Glutamatergic neuron (in vitro differentiated cells): Measurements from ENCODE around the gene GCLC. TPM values are rescaled to one million over a fixed set of nuclear protein-coding genes. Genes with fewer than 3 reads are reported as not detected.
"Not testable (repeated sequence)": the region's sequence is repeated elsewhere in the genome, so short reads cannot be mapped to it uniquely, and the experiment has no call there.

ENCODE experiments used
- DNase-seq: peaks from one replicate; pipeline ENCODE4 v3.0.0; 2022
- H3K27ac Mint-ChIP-seq: one replicate; pipeline ENCODE4 v1.8.0; 2020; ENCODE audit warnings: mild to moderate bottlenecking, mixed read lengths, inconsistent platforms; ENCODE audit not compliant: unreplicated experiment
- H3K27me3 Mint-ChIP-seq: one replicate; pipeline ENCODE4 v1.8.0; 2020; ENCODE audit warnings: mild to moderate bottlenecking, moderate library complexity, mixed read lengths, inconsistent platforms; ENCODE audit not compliant: unreplicated experiment
- H3K36me3 Mint-ChIP-seq: one replicate; pipeline ENCODE4 v1.8.0; 2020; ENCODE audit warnings: mild to moderate bottlenecking, mixed read lengths, inconsistent platforms; ENCODE audit not compliant: unreplicated experiment
- H3K4me1 Mint-ChIP-seq: one replicate; pipeline ENCODE4 v1.8.0; 2020; ENCODE audit warnings: mild to moderate bottlenecking, low read depth, mixed read lengths, inconsistent platforms; ENCODE audit not compliant: unreplicated experiment
- H3K4me3 Mint-ChIP-seq: one replicate; pipeline ENCODE4 v1.8.0; 2020; ENCODE audit warnings: mild to moderate bottlenecking, mixed read lengths, inconsistent platforms; ENCODE audit not compliant: unreplicated experiment
- H3K9me3 Mint-ChIP-seq: one replicate; pipeline ENCODE4 v1.8.0; 2020; ENCODE audit warnings: mild to moderate bottlenecking, moderate library complexity, mixed read lengths, inconsistent platforms; ENCODE audit not compliant: unreplicated experiment
- total RNA-seq: library from RNA; stranded (reverse); fragmentation: NEBNext Ultra II Directional; extraction: Animal tissue kit (Norgen Biotek cat#: 25700); gene quantifications from one replicate; pipeline ENCODE4 v1.2.1, GENCODE V29; 2021; ENCODE audit not compliant: unreplicated experiment
- TF ChIP-seq, protein P1 (sequence below): fragments of 200-600 bp; sonication (generic); IDR thresholded peaks from one replicate; pipeline ENCODE4 v1.5.0; 2021; ENCODE audit not compliant: partially characterized antibody, unreplicated experiment

The GCLC gene
- total RNA-seq, 1 donor from 2014 or later: 29.1 TPM

DNA sequence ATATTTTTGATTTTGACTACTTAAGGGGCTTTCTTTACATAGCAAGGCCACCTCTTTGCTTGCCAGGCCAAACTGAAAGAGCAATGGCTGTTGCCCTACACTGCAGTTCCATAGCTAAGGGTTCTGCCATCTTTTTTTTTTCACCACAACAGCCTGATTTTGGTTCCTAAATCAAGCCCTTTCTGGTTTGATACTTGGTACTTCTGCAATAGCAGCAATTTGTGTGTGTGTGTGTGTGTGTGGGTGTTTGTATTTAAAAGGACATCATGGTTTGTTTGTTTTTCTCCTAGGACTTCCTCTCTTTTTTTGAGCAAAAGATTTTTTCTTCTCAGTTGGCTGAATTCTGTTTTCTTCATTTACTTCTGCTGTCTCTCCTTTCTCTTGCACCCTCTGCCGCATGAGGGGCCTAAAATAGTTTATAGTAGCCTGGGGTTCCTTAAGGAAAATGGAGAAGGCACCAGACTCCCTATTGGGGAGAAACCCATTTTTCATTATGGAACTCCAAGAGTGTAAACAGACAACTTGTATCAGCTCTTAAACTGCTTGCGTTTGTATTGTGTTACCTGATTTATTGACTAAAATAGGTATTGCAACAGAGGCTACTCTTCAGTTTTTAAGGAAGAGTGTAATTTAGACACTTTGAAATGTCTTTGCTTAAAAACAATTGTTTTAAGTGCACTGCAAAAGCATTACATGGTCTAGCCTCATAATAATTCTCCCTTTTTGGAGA lies 12.2 kb upstream of the GCLC start:
- H3K4me3 Mint-ChIP-seq: no peak overlapping the region
- H3K36me3 Mint-ChIP-seq: peaks cover 7% of the 10 kb centered on the region
- H3K27me3 Mint-ChIP-seq: peaks cover 2% of the 10 kb centered on the region
- no peaks in the 10 kb centered on the region for H3K4me1 Mint-ChIP-seq
- DNase-seq: no peak
- H3K9me3 Mint-ChIP-seq: peaks cover 2% of the 10 kb centered on the region
- H3K27ac Mint-ChIP-seq: no peak overlapping the region
- TF ChIP-seq, protein P1, sequence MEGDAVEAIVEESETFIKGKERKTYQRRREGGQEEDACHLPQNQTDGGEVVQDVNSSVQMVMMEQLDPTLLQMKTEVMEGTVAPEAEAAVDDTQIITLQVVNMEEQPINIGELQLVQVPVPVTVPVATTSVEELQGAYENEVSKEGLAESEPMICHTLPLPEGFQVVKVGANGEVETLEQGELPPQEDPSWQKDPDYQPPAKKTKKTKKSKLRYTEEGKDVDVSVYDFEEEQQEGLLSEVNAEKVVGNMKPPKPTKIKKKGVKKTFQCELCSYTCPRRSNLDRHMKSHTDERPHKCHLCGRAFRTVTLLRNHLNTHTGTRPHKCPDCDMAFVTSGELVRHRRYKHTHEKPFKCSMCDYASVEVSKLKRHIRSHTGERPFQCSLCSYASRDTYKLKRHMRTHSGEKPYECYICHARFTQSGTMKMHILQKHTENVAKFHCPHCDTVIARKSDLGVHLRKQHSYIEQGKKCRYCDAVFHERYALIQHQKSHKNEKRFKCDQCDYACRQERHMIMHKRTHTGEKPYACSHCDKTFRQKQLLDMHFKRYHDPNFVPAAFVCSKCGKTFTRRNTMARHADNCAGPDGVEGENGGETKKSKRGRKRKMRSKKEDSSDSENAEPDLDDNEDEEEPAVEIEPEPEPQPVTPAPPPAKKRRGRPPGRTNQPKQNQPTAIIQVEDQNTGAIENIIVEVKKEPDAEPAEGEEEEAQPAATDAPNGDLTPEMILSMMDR: no peak

DNA sequence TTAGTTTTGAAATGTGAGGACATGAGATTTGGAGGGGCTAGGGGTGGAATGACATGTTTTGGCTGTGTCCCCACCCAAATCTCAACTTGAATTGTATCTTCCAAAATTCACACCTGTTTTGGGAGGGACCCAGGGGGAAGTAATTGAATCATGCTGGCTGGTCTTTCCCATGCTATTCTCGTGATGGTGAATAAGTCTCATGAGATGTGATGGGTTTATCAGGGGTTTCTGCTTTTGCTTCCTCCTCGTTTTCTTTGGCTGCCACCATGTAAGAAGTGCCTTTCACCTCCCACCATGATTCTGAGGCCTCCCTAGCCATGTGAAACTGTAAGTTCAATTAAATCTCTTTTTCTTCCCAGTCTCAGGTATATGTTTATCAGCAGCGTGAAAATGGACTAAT lies 8.7 kb upstream of the GCLC start:
- H3K27me3 Mint-ChIP-seq, H3K9me3 Mint-ChIP-seq, H3K27ac Mint-ChIP-seq, H3K4me1 Mint-ChIP-seq, DNase-seq, H3K4me3 Mint-ChIP-seq, H3K36me3 Mint-ChIP-seq: not testable (repeated sequence)

DNA sequence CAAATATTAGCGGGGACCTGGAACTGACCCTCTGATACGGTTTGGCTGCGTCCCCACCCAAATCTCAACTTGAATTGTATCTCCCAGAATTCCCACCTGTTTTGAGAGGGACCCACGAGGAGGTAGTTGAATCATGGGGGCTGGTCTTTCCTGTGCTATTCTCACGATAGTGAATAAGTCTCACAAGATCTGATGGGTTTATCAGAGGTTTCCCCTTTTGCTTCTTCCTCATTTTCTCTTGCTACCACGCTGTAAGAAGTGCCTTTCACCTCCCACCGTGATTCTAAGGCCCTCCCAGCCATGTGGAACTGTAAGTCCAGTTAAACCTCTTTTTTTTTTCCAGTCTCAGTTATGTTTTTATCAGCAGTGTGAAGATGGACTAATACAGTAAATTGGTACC lies 6.8 kb upstream of the GCLC start:
- not testable (repeated sequence) for H3K4me1 Mint-ChIP-seq, H3K27me3 Mint-ChIP-seq, H3K9me3 Mint-ChIP-seq, DNase-seq, H3K36me3 Mint-ChIP-seq, H3K4me3 Mint-ChIP-seq, H3K27ac Mint-ChIP-seq

DNA sequence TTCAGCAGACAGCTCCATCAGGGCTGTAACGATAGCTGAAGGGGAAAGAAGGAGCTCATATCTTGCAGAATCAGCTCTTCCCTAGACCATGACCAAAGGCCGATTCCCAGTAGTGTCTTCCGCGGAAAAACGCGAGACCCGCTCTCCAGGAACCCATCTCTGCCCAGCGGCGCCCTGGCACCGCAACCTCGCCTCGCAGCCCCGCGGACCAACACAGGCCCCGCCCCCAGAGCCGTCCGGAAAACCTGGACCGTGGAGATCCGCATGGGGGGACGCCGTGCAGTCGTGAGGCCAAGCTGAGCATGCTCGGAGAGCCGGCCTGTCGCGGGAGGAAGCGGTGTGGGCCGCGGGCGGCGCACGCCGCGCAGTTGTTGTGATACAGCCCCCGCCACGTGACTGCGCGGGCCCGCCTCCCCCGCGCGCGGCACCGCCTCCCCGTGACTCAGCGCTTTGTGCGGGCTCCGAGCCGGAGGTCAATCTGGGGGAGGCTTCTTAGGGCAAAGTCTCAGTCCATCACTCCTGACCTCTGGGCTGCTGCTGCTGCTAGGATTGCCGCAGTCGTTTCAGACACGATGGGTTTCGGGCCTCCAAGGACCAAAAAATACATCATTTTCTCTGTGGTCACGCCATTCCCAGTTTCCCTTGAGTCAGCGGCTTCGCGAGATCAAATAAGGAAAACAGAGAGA lies 3.1 kb upstream of the GCLC start:
- Mint-ChIP-seq H3K9me3 (peaks cover 4% of the 10 kb centered on the region), H3K36me3 (peaks cover 9% of the 10 kb centered on the region), H3K27me3 (peaks cover 4% of the 10 kb centered on the region)

DNA sequence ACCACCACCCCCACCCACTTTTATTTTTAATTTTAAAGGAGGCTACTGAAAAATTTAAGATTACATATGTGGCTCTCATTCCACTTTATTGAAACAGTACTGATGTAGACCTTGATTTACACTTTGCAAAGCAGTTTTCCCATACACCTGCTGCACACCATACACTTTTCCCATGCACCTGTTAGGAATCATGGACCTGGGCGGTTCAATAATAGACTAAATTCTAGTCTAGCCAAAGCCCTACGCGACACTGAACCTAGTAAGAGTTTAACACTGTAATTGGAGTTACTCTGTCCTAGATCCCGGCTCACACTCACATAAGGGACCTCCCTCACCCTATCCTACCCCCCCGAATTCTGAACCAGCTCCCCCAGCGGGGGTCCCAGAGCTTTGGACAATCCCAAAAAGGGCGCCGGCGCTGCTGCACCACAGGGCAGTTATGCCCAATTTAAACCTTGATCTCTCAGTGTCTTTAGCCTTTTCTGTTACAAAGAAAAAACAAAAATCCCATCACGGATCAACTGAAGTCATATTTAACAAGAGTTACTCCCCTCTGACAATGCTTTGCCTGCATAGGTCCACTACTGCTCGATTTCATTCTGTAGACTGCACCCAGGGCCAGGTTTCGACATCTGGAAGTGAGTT lies 2.4 kb upstream of the GCLC start:
- peaks cover 4% of the 10 kb centered on the region for H3K27me3 Mint-ChIP-seq
- H3K36me3 Mint-ChIP-seq: peaks cover 9% of the 10 kb centered on the region
- H3K4me3 Mint-ChIP-seq: peak overlapping the region; percentile 92
- peak overlapping the region; percentile 46 for H3K27ac Mint-ChIP-seq
- peaks cover 7% of the 10 kb centered on the region for H3K4me1 Mint-ChIP-seq
- TF ChIP-seq, protein P1: no peak
- DNase-seq: no peak
- peaks cover 4% of the 10 kb centered on the region for H3K9me3 Mint-ChIP-seq

More for the DNA sequence above, 3.1 kb upstream of the GCLC start:
- TF ChIP-seq, protein P1: no peak
- Mint-ChIP-seq H3K4me1 (peaks cover 7% of the 10 kb centered on the region), H3K4me3 (peak overlapping the region; percentile 93), H3K27ac (peak overlapping the region; percentile 80)
- peak; percentile 98 for DNase-seq
